ENCODE data around the gene BMP7. TPM values are rescaled to one million over a fixed set of nuclear protein-coding genes. Genes with fewer than 3 reads are reported as not detected.

The BMP7 gene
- total and polyA plus RNA-seq, 2 experiments from 2014 or later, result 15.9 to 22.8 TPM

- TF ChIP-seq, protein P1, sequence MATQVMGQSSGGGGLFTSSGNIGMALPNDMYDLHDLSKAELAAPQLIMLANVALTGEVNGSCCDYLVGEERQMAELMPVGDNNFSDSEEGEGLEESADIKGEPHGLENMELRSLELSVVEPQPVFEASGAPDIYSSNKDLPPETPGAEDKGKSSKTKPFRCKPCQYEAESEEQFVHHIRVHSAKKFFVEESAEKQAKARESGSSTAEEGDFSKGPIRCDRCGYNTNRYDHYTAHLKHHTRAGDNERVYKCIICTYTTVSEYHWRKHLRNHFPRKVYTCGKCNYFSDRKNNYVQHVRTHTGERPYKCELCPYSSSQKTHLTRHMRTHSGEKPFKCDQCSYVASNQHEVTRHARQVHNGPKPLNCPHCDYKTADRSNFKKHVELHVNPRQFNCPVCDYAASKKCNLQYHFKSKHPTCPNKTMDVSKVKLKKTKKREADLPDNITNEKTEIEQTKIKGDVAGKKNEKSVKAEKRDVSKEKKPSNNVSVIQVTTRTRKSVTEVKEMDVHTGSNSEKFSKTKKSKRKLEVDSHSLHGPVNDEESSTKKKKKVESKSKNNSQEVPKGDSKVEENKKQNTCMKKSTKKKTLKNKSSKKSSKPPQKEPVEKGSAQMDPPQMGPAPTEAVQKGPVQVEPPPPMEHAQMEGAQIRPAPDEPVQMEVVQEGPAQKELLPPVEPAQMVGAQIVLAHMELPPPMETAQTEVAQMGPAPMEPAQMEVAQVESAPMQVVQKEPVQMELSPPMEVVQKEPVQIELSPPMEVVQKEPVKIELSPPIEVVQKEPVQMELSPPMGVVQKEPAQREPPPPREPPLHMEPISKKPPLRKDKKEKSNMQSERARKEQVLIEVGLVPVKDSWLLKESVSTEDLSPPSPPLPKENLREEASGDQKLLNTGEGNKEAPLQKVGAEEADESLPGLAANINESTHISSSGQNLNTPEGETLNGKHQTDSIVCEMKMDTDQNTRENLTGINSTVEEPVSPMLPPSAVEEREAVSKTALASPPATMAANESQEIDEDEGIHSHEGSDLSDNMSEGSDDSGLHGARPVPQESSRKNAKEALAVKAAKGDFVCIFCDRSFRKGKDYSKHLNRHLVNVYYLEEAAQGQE (IDR thresholded peaks at IDR 0.05; ENCODE audit: unreplicated experiment), result no peak
- no peak for TF ChIP-seq CREB1 (CRISPR knock-in tag; IDR thresholded peaks at IDR 0.05; ENCODE audit: low read depth)
- TF ChIP-seq STAT1 (IDR thresholded peaks at IDR 0.05; ENCODE audit: unreplicated experiment), result no peak
- TF ChIP-seq POLR2AphosphoS5 (IDR thresholded peaks at IDR 0.05; ENCODE audit: low read depth), result no peak
- no peak for TF ChIP-seq ZNF331 (CRISPR knock-in tag; IDR thresholded peaks at IDR 0.05; ENCODE audit: low read depth)
- TF ChIP-seq, protein P2, sequence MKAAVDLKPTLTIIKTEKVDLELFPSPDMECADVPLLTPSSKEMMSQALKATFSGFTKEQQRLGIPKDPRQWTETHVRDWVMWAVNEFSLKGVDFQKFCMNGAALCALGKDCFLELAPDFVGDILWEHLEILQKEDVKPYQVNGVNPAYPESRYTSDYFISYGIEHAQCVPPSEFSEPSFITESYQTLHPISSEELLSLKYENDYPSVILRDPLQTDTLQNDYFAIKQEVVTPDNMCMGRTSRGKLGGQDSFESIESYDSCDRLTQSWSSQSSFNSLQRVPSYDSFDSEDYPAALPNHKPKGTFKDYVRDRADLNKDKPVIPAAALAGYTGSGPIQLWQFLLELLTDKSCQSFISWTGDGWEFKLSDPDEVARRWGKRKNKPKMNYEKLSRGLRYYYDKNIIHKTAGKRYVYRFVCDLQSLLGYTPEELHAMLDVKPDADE (IDR thresholded peaks at IDR 0.05), result no peak
- TF ChIP-seq JUNB (IDR thresholded peaks at IDR 0.05; ENCODE audit: unreplicated experiment), result no peak
- TF ChIP-seq CTCF (conservative IDR thresholded peaks at IDR 0.05; ENCODE audit: low read depth in 2 of 2), result no peak
- no peak for TF ChIP-seq ZNF114 (CRISPR knock-in tag; IDR thresholded peaks at IDR 0.05)
Measured at GRCh38 chr20:57194154-57194553, 72.3 kb downstream of the BMP7 start (continued).

DNA sequence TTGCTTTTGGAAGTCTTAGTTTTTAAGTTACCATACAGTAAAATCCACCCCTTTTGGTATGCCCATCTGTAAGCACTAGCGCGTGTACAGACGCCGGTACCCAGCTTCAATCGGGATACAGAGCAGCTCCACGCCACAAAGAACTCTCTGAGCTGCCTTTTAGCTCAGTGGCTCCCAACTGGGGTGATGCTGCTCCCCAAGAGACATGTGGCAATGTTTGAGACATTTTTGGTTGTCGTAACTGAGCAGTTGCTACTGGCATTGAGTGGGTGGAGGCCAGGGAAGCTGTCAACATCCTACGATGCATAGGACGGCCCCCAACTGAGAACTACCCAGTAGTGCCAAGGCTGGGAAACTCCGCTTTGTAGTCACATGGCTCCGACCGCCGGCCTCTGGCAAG is 73.3 kb downstream of the BMP7 start:
- no peak overlapping the region for H2AFZ ChIP-seq
- H3K27ac ChIP-seq (ENCODE audit: low read depth), result no peak overlapping the region
- H3K36me3 ChIP-seq (ENCODE audit: insufficient read depth), result no peaks in the 10 kb centered on the region
- DNase-seq (ENCODE audit: low spot score) (no peak), ATAC-seq (no peak)
- no peaks in the 10 kb centered on the region; the same call in 2 of the 3 replicates for H3K9me3 Mint-ChIP-seq
- peaks cover 3% of the 10 kb centered on the region for H3K27me3 Mint-ChIP-seq (ENCODE audit: insufficient read depth, low read depth, poor library complexity)
- no peak overlapping the region for H3K27ac Mint-ChIP-seq
- no peaks in the 10 kb centered on the region for H3K27me3 ChIP-seq (ENCODE audit: insufficient read depth)
- no peak overlapping the region for H3K4me3 ChIP-seq
- peaks cover under 1% of the 10 kb centered on the region; the same call in 1 of the 2 replicates for H3K4me1 ChIP-seq (ENCODE audit: insufficient read depth)
- H3K4me3 Mint-ChIP-seq, result no peak overlapping the region
- H3K4me1 Mint-ChIP-seq, result peaks cover 8% of the 10 kb centered on the region; the same call in 2 of the 3 replicates
- no peaks in the 10 kb centered on the region for H3K79me2 ChIP-seq (replicated peaks; ENCODE audit: insufficient read depth)
- no peaks in the 10 kb centered on the region; the same call in 2 of the 3 replicates for H3K36me3 Mint-ChIP-seq (ENCODE audit: low read depth)
- H3K4me2 ChIP-seq, result no peak overlapping the region
- H4K20me1 ChIP-seq (replicated peaks; ENCODE audit: insufficient read depth), result no peaks in the 10 kb centered on the region; the same call in 1 of the 2 replicates
- no peaks in the 10 kb centered on the region for H3K9me2 ChIP-seq (ENCODE audit: insufficient read depth)
- TF ChIP-seq STAT1 (IDR thresholded peaks at IDR 0.05; ENCODE audit: unreplicated experiment), result no peak
- TF ChIP-seq EZH2phosphoT487 (IDR thresholded peaks at IDR 0.05; ENCODE audit: unreplicated experiment), result no peak
- TF ChIP-seq ZNF331 (CRISPR knock-in tag; IDR thresholded peaks at IDR 0.05; ENCODE audit: low read depth), result no peak
- TF ChIP-seq ZNF114 (CRISPR knock-in tag; IDR thresholded peaks at IDR 0.05), result no peak
- TF ChIP-seq, protein P2 (IDR thresholded peaks at IDR 0.05), result no peak
- no peaks in the 10 kb centered on the region for H3F3A ChIP-seq (replicated peaks; ENCODE audit: low read depth)

Data from GM23338 (cell line).